HAP-1 (cell line): ENCODE measurements around the gene B3GAT3.
A peak's percentile ranks its signal among the peaks of the same experiment; 100 is the strongest.
"Not testable (repeated sequence)": the region's sequence is repeated elsewhere in the genome, so short reads cannot be mapped to it uniquely, and the experiment has no call there.

Source experiments
- DNase-seq, 2 experiments: peaks; one replicate each; pipeline ENCODE4 v3.0.0-alpha.2; 2016 to 2020; ENCODE audit warnings: low spot score in 2 of 2
- H3K27me3 ChIP-seq: fragments of 250-450 bp; sonication (Bioruptor Pico); 2 replicates; pipeline ENCODE4 v1.5.1; 2020; ENCODE audit warnings: low read depth, mild to moderate bottlenecking, moderate library complexity
- H3K36me3 ChIP-seq: fragments of 250-450 bp; sonication (Bioruptor Pico); replicated peaks from 2 replicates; pipeline ENCODE4 v1.5.1; 2020; ENCODE audit warnings: mild to moderate bottlenecking
- H3K4me1 ChIP-seq: fragments of 250-450 bp; sonication (Bioruptor Pico); 2 replicates; pipeline ENCODE4 v1.5.1; 2020; ENCODE audit warnings: mild to moderate bottlenecking
- H3K4me3 ChIP-seq: fragments of 250-450 bp; sonication (Bioruptor Pico); 2 replicates; pipeline ENCODE4 v1.5.1; 2020; ENCODE audit warnings: mild to moderate bottlenecking, moderate library complexity
- H3K9me3 ChIP-seq: fragments of 250-450 bp; sonication (Bioruptor Pico); 2 replicates; pipeline ENCODE4 v1.5.1; 2020; ENCODE audit warnings: mild to moderate bottlenecking, moderate library complexity
- in situ Hi-C: fragments of 300-500 bp; cut with MboI; formaldehyde crosslinking; loops from 3 replicates; pipeline ENCODE4 v1.14.3; 2020; ENCODE audit warnings: low sequenced_read_pairs, inconsistent platforms, mixed read lengths

B3GAT3 gene

GRCh38 chr11:62616957-62617356 is 4.8 kb downstream of the B3GAT3 start:
- in situ Hi-C loops, result not testable (repeated sequence)
- H3K36me3 ChIP-seq, result peaks cover 23% of the 10 kb centered on the region

DNA sequence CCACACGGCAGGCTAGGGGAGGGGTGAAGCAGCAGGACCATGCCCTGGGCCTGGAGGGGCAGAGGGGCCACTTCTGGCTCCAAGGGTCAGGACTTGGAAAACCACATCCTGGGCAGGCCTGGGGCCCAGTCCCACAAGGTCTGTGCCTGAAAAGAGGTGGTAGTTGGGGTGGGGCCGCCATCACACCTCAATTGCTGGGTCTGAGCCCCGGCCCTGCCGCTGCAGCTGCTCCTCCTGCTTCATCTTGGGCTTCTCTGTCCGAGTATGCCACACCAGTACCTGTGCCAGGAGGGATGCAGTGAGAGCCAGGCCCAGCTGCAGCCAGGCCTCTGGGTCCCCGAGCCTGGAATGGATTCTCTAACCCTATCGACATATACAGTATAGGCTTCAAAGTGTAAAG is 6.3 kb downstream of the B3GAT3 start:
- DNase-seq, result no peak
- H3K4me3 ChIP-seq, result no peak overlapping the region
- no peaks in the 10 kb centered on the region for H3K27me3 ChIP-seq
- peaks cover 6% of the 10 kb centered on the region for H3K4me1 ChIP-seq
- in situ Hi-C loops, result no loop called here
- no peaks in the 10 kb centered on the region for H3K9me3 ChIP-seq
- H3K36me3 ChIP-seq, result peaks cover 16% of the 10 kb centered on the region

More at GRCh38 chr11:62616957-62617356, 4.8 kb downstream of the B3GAT3 start:
- not testable (repeated sequence) for H3K4me3 ChIP-seq, DNase-seq, H3K9me3 ChIP-seq, H3K27me3 ChIP-seq, H3K4me1 ChIP-seq

GRCh38 chr11:62614275-62614674 is 7.5 kb downstream of the B3GAT3 start:
- in situ Hi-C loops, result no loop called here
- Histone ChIP-seq H3K36me3 (peaks cover 27% of the 10 kb centered on the region), H3K27me3 (no peaks in the 10 kb centered on the region), H3K4me3 (no peak overlapping the region), H3K4me1 (peaks cover 6% of the 10 kb centered on the region), H3K9me3 (no peaks in the 10 kb centered on the region)
- no peak for DNase-seq

DNA sequence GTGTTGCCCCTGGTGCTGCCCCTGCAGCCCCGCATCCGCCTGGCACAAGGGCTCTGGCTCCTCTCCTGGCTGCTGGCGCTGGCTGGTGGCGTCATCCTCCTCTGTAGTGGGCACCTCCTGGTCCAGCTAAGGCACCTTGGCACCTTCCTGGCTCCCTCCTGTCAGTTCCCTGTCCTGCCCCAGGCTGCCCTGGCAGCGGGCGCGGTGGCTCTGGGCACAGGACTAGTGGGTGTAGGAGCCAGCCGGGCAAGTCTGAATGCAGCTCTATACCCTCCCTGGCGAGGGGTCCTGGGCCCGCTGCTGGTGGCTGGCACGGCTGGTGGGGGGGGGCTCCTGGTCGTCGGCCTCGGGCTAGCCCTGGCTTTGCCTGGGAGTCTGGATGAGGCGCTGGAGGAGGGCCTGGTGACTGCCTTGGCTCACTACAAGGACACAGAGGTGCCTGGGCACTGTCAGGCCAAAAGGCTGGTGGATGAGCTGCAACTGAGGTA is 8.5 kb downstream of the B3GAT3 start:
- peaks cover 6% of the 10 kb centered on the region for H3K4me1 ChIP-seq
- H3K27me3 ChIP-seq, result no peaks in the 10 kb centered on the region
- in situ Hi-C loops, result no loop called here
- H3K36me3 ChIP-seq, result peaks cover 31% of the 10 kb centered on the region
- H3K4me3 ChIP-seq, result peak overlapping the region; percentile 50
- no peaks in the 10 kb centered on the region for H3K9me3 ChIP-seq
- no peak for DNase-seq

- Histone ChIP-seq H3K4me1 (peaks cover 6% of the 10 kb centered on the region), H3K36me3 (peaks cover 36% of the 10 kb centered on the region), H3K27me3 (no peaks in the 10 kb centered on the region), H3K4me3 (peak within 1 kb of the TSS; percentile 50), H3K9me3 (no peaks in the 10 kb centered on the region)
- peak; percentile 85 to 95 for DNase-seq
- in situ Hi-C loops, result no loop called here
Measured at GRCh38 chr11:62612366-62613290, 9.2 kb downstream of the B3GAT3 start, which contains the start of the genes EML3 and ROM1. TSS of gene EML3 (minus strand) at chr11:62612775. CDS start at chr11:62612457, 318 bp downstream. TSS of gene ROM1 (plus strand) at chr11:62613257. CDS start at chr11:62613282, 25 bp downstream.

- Histone ChIP-seq H3K4me1 (peaks cover 6% of the 10 kb centered on the region), H3K36me3 (peaks cover 33% of the 10 kb centered on the region), H3K27me3 (no peaks in the 10 kb centered on the region), H3K9me3 (no peaks in the 10 kb centered on the region), H3K4me3 (peak overlapping the region; percentile 50)
- in situ Hi-C loops, result no loop called here
- peak in 1 of 2 experiments; percentile 52 for DNase-seq
Measured at GRCh38 chr11:62611705-62612365, 10.0 kb downstream of the B3GAT3 start.

DNA sequence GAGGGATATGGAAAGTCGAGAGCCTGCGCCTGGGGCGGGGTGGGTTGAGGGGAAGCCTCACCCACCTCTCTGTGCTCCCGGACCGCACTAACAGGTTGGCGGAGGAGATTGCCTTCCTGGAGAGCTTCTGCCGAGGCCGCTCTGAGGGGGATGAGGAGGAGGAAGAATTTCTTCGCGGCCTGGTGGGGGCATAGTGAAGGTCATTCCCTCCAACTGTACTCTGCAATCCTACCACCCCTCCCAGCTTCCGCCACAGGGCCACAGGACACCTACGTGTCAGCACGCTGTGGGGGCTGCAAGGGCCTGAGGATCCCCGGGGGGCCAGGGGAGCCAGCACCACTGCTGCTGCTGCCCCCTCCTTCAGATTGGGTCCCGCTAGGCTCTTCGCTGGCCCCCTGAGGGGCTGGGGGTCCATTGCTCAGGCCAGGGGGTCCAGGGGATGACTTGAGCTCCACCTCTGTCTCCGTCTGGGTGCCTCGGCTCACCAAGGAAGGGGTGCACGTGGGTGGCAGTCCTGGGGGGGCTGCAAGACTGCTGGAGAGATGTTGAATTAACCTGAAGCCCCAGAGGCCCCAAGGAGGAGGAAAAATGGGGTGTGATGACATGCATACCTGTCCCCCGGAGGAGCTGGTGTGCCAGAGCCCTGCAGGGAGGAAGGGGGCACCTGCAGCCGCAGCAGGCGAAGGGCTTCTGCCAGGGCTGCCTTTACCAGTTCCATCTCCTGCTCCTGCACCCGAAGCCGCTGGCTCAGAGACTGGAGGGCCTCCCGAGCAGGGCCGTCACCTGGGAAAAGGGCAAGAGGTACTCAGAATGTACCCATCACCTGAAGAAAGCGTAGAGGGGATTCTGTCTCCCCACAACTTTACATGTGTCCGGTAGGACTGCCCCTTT is 10.7 kb downstream of the B3GAT3 start:
- peak overlapping the region; percentile 50 for H3K4me3 ChIP-seq
- H3K36me3 ChIP-seq, result peaks cover 30% of the 10 kb centered on the region
- H3K4me1 ChIP-seq, result peaks cover 6% of the 10 kb centered on the region
- no peak for DNase-seq
- H3K9me3 ChIP-seq, result no peaks in the 10 kb centered on the region
- H3K27me3 ChIP-seq, result no peaks in the 10 kb centered on the region
- in situ Hi-C loops, result no loop called here

DNA sequence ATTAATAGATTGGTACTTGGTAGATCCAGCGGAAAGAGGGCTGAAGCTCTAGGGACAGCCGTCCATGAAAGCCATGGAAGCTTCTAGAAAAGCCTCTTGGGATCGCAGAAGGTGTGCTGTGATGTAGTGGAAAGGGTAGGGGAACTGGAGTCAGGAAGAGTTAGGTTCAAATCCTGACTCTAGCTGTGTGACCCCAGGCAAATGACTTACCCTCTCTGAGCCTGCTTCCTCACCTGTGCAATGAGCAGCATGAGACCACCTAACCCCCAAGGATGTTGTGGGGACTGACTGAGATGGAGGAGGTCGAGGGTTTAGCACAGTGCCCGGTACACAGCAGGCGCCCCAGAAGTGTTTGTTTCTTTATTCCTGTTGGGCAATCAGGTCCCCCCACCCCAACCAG is 11.4 kb downstream of the B3GAT3 start:
- Histone ChIP-seq H3K4me3 (no peak overlapping the region), H3K27me3 (no peaks in the 10 kb centered on the region), H3K36me3 (peaks cover 34% of the 10 kb centered on the region), H3K4me1 (peaks cover 6% of the 10 kb centered on the region), H3K9me3 (no peaks in the 10 kb centered on the region)
- in situ Hi-C loops, result no loop called here
- no peak for DNase-seq

DNA sequence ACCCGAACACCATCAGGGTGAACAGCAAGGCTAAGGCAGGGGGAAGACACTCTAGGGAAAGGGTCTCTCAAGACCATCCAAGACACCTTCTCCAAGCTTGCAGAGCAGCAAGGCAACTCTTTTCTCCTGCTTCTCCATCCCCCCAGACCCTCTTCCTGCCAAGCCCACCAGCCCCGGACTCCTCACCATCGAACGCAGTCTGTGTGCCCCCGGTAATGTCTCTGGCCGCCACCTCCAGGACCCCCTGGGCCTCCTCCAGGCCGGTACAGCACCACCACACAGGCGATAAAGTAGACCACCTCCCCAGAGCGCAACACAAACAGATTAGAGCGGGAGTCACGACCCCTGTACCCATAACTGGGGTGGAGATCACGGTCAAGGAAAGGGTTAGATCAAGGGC is 13.0 kb downstream of the B3GAT3 start:
- Histone ChIP-seq H3K27me3 (no peaks in the 10 kb centered on the region), H3K9me3 (no peaks in the 10 kb centered on the region), H3K4me3 (no peak overlapping the region), H3K36me3 (peaks cover 45% of the 10 kb centered on the region), H3K4me1 (peaks cover 6% of the 10 kb centered on the region)
- in situ Hi-C loops, result no loop called here
- no peak for DNase-seq

DNA sequence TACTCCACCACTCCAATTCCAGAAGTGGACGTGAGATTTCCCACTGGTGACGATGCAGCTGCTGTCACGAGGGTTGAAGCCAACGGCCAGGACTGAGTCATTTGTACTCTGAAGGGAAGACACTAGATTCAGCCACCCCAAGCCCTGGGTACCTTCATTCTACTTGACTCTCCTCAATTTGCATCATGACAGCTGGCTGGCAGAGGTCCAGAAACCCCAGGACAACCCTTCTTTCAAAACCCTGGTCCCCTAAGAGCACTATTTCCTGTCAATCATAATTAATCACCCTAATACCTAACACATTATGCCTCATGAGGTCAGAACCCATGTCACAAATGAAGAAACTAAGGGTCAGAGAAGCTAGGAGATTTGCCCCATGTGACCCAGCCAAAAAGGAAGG is 14.1 kb downstream of the B3GAT3 start:
- no peak for DNase-seq
- in situ Hi-C loops, result no loop called here
- peaks cover 55% of the 10 kb centered on the region for H3K36me3 ChIP-seq
- H3K9me3 ChIP-seq, result no peaks in the 10 kb centered on the region
- H3K4me1 ChIP-seq, result peaks cover 6% of the 10 kb centered on the region
- no peaks in the 10 kb centered on the region for H3K27me3 ChIP-seq
- H3K4me3 ChIP-seq, result no peak overlapping the region

DNA sequence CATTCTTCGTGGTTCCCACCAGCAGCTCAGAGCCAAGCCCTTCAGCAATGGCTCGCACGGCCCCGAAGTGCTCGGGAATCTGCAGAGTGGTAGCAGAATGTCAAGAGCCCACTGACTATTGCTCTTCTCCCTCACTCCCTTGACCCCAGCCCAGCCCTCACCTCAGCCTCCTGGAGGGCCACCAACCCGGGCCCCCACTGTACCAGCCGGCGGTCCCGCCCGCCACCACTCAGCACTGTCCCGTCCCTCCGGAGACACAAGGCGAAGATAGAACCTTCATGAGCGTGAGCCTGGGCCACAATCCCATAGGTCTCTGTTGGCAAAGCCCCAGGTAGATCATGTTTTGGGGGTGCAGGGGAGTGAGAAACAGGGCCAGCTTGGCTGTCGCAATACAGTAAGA is 15.9 kb downstream of the B3GAT3 start:
- Histone ChIP-seq H3K4me3 (no peak overlapping the region), H3K27me3 (no peaks in the 10 kb centered on the region), H3K36me3 (peaks cover 65% of the 10 kb centered on the region), H3K9me3 (no peaks in the 10 kb centered on the region), H3K4me1 (peaks cover 8% of the 10 kb centered on the region)
- no peak for DNase-seq
- in situ Hi-C loops, result no loop called here

- in situ Hi-C loops, result no loop called here
- peaks cover 7% of the 10 kb centered on the region; the same call in 1 of the 2 replicates for H3K4me1 ChIP-seq
- DNase-seq, result no peak
- no peak overlapping the region for H3K4me3 ChIP-seq
- no peaks in the 10 kb centered on the region for H3K9me3 ChIP-seq
- no peaks in the 10 kb centered on the region for H3K27me3 ChIP-seq
- H3K36me3 ChIP-seq, result peaks cover 64% of the 10 kb centered on the region
Measured at GRCh38 chr11:62605467-62605866, 16.3 kb downstream of the B3GAT3 start.

DNA sequence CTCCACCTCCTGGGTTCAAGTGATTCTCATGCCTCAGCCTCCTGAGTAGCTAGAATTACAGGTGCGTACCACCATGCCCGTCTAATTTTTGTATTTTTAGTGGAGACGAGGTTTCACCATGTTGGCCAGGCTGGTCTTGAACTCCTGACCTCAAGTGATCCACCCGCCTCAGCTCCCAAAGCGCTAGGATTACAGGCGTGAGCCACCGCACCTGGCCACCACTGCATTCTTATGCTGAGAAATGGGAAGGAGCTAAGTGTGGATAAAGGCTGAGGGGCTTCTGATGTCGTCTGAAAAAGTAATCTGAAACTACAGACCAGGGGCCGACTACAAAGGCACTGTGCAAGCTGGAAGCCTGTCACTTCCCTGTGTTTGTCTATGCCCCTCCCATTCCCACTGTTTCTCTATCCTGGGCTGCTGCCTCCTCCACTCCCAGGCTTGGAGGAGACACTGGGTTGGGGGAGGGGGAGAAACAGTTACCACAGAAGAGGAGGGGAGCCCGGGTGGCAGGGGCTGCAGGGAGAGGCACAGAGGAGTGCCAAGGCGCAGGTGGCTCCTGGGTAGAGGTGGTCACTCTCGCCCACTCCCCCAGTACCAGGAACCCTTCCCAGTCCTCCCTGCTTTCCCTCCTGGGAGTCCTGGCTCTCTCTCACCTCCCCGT is 17.2 kb downstream of the B3GAT3 start:
- H3K4me1 ChIP-seq, result peaks cover 13% of the 10 kb centered on the region
- H3K4me3 ChIP-seq, result no peak overlapping the region
- H3K9me3 ChIP-seq, result no peaks in the 10 kb centered on the region
- H3K27me3 ChIP-seq, result no peaks in the 10 kb centered on the region
- H3K36me3 ChIP-seq, result peaks cover 62% of the 10 kb centered on the region
- in situ Hi-C loops, result no loop called here
- DNase-seq, result peak in 1 of 2 experiments; percentile 42
